GM21360 (cell line): Measurements from ENCODE around the gene LIX1.
"Not testable (repeated sequence)": the region's sequence is repeated elsewhere in the genome, so short reads cannot be mapped to it uniquely, and the experiment has no call there.

Experiments used
- ATAC-seq: cut with Tn5 transposase; IDR thresholded peaks from one replicate; pipeline ENCODE4 v1.9.1; 2021; ENCODE audit warnings: mild to moderate bottlenecking, moderate library complexity; ENCODE audit not compliant: unreplicated experiment

Gene LIX1

DNA sequence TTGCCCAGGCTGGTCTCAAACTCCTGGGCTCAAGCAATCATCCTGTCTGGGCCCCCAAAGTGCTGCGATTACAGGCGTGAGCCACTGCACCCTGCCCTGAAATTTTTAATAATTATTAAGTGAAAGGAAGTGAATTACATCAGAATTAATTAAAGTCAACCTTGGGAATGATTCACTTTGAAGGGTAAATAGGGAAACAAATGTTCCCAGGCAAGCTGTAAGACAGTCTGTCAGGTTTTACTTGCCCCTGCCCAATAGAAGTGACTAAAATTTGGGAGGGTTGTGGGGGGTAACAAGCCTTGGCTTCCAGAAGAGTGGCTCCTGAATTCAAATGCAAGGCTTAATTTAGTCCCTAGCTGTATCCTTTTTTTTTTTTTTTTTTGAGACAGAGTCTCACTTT, 1.3 kb upstream of the LIX1 start:
- ATAC-seq, result no peak

DNA sequence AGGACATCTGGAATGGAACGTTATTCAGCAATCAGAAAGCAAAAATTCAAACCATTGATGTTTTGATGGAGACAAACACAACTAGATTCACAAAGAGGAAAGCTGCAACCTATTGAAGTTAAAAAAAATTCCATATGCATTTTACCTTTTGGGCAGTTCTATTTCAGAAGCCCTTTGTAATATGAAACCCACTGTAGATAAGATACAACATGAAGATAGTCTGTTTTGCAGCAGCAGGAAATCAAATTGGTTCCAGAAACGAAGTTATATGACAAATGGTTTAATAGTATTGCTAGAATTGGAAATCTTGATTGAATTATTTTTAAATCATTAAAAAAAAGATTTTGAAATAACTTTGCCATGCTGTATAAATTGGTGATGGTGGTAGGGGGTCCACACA, 872 bp downstream of the LIX1 start:
- no peak for ATAC-seq

DNA sequence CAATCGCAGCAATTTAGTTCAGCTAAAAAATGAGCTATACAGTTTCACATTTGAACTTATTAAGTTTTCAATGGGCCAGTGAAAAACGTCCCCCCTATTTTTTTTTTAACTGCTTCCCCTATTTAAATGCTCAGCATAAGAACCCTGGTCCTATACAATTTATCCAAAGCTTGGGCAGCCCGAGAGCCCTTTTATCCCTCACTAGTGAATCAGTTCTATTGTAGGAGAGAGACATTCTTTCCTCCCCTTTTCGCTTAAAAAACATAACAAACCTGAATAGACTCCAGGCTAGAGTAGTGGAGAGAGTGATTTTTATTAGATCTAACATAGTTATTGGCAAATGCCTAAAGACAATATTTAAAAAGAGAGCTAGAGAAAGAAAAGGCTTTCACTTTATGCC, 1.4 kb downstream of the LIX1 start:
- no peak for ATAC-seq

DNA sequence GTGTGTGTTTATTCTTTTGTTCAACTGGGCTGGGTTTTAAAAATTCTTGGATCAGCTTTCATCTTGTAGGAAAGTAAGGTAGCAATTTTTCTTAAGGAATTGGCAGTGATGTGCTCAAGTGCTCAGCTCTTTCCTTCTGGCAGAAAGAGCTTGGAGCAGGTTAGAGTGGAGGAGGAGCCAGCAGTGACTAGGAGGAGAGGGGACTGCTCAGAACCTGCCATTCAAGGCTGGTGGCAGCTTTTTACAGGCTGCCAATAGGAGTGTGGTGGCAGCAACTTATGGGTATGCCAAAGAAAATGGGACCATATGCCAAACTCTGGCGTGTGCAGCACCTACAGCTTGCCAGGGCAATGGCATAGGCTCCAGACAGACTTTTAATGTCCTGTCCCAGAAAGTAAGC, 2.2 kb downstream of the LIX1 start:
- not testable (repeated sequence) for ATAC-seq

DNA sequence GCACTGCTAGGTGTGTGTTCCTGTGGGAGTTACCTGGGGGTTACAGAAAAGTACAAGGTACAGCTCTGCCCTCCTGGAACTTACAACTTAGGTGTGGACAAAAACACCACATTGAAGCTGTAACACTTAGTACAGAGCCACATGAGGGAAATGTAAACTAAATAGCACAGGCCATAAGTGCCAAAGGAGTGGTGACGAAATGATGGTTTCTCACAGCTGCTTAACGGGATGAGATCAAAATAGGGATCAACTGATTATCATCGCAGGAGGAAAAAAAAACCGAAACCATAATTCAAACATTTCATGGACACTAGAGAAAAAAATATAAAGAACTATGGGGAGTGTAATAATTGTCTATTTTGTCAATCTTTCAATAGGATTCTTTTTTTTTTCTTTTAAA, 5.9 kb downstream of the LIX1 start:
- no peak for ATAC-seq

DNA sequence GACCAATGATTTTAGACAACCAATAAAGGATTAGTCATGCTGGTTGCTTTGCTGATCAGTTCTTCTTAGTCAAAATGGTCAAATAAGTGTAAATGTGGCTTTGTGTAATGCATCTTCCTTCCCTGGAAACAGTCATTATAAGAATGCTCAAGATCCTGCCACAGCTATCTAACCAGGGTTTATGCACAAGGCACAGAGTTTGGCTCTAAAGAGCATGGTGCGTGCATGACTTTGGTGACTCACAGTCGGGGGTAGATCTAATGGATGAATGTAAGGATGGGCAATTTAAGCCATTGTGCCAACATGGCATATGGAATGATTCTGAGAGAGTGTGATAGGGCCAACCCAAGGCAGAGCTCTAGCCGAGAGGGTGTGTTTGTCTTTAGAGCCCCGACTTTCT, 6.5 kb downstream of the LIX1 start:
- no peak for ATAC-seq

DNA sequence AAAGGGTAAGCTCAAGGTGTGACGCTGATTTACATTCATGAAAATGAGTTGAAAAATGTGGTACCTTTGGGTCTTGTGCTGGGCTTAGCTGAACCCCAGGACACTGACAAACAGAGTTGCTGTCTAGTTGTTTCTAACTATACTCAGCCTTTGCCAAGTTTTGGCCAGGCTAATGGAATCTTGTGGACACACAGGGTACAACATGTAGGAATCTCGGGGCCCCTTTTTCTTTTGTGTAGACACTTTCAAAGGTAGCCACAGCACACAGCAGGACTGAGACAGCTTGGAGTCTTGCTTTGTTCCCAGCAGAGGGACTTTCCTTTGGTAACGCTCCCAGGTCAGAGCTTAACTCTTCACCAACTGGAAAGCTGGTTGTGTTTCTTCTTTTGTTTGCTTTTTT, 7.8 kb downstream of the LIX1 start:
- no peak for ATAC-seq

DNA sequence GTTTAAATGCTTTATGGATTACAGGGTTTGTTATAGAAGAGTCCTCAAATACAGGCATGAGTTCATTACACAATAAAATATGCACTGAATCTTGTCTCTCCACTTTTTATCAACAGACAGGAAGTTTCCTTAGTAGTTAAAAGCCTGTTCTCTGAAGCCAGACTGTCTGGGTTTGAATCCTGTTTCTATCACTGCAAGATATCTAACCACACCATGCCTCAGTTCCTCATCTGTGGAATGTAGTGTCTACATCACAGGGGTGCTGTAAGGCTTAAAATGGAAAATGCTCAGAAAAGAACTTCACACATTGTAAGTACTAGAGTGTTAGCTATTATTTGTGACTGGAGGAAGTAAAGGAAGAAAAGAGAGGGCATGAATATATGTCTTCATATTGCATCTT, 9.3 kb downstream of the LIX1 start:
- ATAC-seq, result no peak

DNA sequence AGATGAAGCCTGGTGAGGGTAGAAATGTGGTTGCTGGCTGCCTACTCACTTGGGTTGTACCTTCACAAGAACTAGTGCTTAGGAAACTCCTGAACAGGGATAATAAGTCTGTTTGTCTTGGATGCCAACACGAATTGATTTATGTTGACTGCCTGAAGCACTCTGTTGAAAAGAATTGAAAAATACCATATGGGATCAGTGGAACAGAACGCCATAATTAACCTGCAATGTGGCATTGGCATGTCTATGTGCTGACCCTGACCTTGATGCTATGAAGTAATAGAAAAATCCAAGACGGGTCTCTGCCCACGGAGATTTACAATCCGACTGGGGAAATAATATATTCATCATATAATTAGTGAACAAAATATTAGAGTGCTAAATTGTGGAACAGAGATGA, 10.5 kb downstream of the LIX1 start:
- no peak for ATAC-seq

DNA sequence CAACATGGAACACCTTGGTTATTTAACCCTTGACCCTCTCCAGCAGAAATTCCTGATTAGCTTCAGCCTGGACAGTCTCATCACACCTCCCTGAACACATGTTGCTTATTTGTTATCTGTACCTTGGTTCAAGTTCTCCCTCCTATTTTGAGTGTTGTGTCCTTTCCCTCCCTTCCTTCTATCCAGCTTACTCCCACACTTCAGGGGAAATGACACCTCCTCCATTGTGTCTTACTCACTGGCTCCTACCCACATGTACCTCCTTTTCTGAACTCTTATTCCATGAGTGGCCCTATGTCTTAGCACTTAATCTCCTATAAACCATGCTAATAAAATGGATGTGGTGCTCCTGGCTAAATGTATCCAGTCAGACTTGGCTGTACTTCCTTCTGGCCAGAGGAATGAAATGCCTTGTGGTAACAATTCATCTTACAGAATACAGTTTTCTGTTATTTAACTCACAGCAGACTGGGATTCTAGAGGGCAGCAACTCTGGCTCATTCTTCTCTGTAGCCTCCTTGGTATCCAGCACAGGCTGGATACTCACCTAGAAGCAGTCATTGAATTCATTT, 11.2 kb downstream of the LIX1 start:
- no peak for ATAC-seq

DNA sequence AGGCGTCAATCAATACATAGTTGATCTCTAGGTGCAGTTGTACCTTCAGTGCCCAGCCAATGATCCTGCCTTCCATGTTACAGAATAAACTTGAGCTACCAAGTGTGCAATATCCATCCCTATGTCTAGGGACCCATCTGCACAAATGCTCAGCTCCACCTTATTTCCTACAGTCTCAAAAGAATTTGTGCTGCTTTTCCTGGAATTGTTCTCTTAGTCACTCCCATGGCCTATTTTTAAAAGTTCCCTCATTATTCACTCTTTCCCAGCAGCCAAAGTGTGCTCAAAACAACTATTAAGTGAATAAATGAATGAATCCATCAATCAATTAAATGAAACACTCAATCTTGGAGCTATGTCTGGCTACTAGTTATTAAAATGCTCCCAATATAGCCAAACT, 14.7 kb downstream of the LIX1 start:
- ATAC-seq, result no peak

DNA sequence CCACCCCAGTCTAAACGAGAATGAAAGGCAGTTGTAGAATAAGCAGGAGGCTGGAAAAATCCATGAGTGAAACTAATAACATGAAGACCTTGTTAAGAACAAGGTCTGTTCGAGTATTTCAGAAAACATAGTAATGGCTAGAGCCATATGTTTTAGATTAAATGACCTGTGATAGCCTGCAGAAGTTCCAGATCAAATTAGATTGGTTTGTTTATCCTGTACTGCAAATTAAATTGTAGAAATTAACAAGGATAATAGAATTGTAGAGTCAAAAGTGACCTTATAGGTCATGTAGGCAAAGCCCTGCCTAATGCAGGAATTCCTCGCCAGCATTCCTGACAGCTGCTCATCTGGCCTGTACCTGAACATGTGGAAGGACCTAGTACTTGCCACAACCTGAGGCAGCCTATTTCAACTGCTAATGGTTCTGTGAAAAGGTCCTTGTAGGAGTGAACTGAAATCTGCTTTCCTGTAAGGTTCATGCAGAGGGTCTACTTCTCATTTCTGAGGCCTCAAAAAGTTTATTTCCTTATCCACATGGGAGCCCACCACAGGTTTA, 17.2 kb downstream of the LIX1 start:
- ATAC-seq, result no peak

DNA sequence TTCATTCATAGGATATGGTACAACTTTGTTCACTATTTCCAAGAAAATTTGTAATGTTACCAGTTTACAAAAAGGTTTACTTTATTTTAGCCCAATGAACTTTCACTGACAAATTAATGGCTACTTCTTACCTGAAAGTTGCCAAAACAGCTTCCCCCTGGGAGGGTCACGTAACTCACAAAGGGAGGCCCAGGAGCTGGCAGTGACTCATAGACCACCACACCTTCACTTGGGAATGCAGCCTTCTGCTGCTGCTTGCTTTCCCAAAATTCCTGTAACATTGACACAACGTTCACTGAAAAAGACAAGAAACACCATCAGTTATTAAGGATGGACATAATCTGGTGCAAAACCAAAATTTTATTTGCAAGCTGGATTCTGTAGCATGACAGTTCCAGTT, 18.1 kb downstream of the LIX1 start:
- no peak for ATAC-seq

DNA sequence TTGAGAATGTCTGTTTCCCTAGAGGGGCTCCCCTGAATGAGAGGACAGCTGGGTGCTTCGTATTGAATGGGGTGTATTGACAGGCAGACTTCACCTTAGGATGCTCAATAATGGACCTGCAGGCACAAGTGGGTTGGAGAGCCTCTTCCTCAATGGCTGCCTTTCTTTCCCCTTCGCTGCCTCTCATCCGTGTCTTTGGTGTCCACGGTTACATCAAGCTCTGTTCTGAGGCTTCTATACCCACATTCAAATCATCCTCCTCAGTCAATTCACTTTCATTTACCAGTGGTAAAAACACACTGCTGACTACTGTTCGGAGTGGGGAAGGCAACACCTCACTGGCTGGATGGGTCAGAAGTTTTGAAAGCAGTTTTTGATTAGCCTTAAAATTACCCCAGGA, 20.6 kb downstream of the LIX1 start:
- no peak for ATAC-seq

DNA sequence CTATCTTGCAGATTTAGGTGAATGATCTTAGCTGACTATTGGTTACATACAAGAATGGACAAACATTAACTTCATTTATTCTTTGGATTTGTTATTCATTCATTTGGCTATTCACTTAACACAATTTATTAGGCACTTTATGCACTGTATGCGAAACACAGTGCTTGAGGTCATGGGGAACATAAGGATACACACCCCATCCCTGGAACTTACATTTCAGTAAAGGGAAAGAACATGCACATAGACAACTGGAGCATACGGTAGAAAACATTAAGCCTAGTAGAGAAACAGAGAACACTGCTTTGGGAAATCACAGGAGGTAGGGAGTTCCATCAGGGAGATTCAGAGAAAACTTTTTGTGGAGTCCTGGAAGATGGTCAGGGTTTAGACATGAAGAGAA, 22.2 kb downstream of the LIX1 start:
- no peak for ATAC-seq

DNA sequence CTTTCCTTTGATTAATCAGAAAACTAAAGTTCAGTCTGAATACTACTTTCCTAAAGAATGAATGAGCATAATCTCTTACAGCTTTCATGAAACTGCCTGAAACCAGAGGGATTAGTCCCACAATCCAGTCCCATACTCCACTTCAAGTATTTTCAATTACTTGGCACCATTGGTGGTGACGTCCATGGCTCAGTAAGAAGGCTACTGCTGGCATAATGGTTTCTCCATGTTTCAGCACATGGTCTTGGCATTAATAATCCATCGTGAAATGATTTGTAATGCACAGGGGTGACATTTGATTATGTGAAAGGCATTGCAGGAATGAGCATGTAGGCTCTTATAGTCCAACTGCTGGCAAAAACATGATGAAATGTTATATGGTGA, 23.4 kb downstream of the LIX1 start:
- no peak for ATAC-seq

DNA sequence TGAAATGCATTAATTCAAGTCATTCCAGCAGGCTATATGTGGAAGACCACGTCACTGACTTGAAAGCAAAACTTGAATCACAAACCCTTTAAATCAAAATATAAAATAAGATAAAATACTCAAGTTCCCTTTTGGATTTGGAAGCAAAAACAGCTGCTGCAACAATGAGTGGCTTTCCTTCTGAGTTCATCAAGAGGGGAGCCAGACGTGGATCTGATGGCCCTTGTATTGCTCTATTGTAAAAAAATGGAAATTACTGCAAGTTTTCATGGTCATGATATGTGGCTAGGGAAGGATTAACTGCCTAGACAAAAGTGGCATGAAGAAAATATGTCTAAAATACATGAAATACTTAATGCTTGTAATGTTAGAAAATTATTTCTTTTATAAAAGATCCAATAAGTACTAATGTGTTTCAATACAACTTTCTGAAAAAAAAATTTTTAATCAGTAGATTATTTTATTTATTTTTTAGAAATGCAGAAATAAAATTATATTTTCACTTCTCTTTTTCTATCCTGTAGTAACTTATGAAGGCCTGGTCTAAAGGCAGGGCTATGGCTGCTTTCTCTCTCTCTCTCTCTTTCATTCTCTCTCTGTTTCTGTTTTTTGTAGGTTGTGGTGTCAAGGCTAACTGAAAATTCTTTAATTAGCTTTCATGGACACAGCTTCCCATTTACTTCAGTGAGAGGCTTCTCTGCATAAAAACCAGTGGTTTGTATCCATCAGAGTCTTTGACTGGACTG, 24.0 kb downstream of the LIX1 start:
- peak; percentile 66 for ATAC-seq

DNA sequence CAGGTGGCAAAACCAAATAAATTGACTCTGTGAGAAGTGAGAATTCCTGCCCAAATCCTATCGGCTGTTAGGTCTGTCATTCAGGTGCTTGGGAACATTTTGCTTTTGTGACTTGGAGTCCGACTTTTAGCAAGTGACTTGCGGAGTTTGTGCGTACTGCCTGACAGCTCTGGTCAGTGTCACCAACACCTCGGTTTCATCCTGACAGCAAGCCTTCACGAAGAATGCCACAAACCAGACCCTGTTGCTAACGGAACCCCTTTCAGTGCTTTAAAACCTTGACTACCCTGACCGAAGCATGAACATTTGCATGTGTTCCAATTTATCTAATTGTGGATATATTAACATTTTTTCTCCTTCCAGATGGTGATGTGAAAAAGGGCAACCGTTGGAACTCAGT, 26.5 kb downstream of the LIX1 start:
- no peak for ATAC-seq

DNA sequence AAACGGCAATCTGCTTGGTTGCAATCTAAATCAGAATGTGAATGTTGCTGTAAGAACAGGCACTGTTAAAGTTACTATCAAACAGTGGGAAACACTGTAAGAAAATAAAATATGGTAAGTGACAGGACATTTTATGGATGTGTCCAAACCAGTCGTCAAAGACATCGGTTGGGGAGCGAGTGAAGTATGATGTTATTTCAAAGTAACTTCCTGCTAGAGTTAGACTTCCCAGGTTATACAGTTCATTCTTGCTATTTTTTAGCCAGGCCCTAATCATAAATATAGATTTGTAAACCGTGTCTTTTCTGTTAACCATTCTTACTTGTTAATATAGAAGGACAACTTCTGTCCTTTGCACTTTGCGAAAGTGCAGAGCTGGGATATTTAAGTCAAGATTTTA, 30.2 kb downstream of the LIX1 start:
- no peak for ATAC-seq

DNA sequence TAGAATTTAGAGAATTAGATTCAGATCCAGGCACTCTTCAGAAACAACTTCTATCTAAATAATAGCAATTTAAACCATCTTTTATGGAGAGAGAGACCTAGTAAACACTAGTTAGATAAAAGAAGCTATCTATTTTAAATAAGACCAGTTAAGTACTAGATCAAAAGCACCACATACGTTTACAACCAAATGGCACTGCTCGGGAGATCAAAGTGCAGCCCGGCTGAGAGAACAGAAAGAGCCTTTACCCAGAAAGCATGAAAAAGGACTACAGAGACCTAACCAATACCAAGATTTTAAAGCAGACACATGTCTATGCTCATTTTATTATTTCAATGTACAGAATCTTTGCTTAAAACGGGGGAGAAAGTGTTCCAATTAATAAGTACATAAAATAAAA, 30.8 kb downstream of the LIX1 start:
- no peak for ATAC-seq

DNA sequence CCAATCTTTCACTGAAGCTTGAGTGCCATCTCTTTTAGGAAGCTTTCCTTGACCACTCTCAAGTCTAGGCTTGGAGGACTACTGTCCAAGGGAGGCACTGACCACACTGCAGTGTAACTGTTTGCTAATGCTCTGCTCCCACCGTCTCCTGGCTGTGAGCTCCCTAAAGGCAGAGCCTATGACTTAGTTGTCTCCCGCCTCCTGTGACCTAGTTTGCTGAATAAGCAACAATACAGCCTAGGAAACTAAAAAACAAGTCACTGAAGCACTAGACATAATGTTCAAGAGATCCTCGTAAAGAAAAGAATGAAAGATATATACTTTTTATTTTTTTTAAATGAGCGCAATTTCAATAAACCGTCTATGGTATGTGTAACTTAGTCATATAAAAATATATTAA, 31.4 kb downstream of the LIX1 start:
- no peak for ATAC-seq

DNA sequence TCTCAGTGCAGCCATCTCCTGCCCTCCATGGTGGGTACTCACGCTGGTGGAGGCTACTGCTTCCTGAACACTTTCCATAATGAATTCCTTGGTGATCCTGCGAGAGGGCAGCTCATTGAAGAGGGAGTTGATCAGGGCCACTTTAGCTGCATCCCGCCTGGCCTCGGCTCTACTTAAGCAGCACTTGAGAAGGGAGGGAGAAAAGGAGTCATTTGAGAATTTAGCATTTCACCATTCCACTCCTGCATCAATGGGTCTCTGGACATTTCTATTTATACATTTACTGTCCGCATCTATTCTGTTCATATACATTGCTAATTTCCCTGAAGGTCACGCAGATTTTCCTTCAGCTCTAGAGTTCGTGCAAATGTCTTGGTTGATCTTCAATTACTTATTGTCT, 35.1 kb downstream of the LIX1 start:
- no peak for ATAC-seq

DNA sequence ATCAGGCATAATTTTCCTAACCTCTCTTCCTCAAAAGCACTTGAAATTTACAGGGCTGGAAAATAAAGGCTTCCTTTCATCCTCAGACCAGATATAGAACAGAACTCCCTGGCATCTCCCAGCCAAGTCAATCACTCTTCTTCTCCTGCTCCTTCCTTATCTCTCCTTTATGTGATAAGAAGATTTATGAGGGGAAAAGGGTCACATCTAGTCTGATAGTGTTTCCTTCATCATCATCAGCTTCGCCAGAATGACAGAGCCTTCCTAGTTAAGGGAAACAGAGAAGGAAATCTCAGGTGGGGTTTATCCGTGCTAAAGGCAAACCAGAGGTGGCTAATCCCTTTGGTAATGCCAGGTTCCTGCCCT, 36.2 kb downstream of the LIX1 start:
- ATAC-seq, result no peak
